ENCODE results near the gene FAM177A1. TPM values are rescaled to one million over a fixed set of nuclear protein-coding genes. Genes with fewer than 3 reads are reported as not detected.
"Not testable (repeated sequence)": the region's sequence is repeated elsewhere in the genome, so short reads cannot be mapped to it uniquely, and the experiment has no call there.

FAM177A1 gene
- total and polyA plus RNA-seq, 2 of the 13 experiments (the other 11 are each of a cell fraction or from before 2014, with no cell fraction given) = 72.9 to 119 TPM

DNA sequence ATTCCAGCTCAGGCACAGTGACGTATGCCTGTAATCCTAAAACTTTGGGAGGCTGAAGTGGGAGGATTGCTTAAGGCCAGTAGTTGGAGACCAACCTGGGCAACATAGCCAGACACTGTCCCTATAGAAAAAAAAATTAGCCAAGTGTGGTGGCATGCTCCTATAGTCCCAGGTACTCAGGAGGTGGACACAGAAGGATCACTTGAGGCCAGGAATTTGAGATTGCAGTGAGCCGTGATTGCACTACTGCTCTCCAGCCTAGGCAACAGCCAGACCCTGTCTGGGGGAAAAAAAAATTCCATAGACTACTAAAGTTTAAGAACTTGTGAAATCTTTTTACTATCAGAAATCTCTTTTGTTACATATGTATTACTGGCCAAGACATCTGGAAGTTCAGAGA lies 6.6 kb downstream of the FAM177A1 start:
- ATAC-seq (no peak), FAIRE-seq (no peak), DNase-seq (ENCODE audit: low spot score) (no peak)
- in situ Hi-C loops (cut with HindIII; ENCODE audit: extremely low pct_ligation_motif_present, low pct_unique_long_range_greater_than_20kb) (no loop called here), intact Hi-C loops (cut with micrococcal nuclease; ENCODE audit: unreplicated experiment) (no loop called here)
- Histone ChIP-seq H3K4me2 (ENCODE audit: low read depth, low read length) (no peak overlapping the region), H3K4me1 (ENCODE audit: insufficient read depth, low read length) (peaks cover 46% of the 10 kb centered on the region), H3K27me3 (ENCODE audit: control insufficient read depth in 1 of 2, insufficient read depth in 2 of 2, low read length in 2 of 2) (no peaks in the 10 kb centered on the region), H3K9ac (ENCODE audit: insufficient read depth, low read depth, low read length) (no peak overlapping the region), H3K9me3 (ENCODE audit: low read length) (no peaks in the 10 kb centered on the region), H3K36me3 (replicated peaks in 1 of 2; ENCODE audit: control insufficient read depth in 1 of 2, insufficient read depth in 2 of 2, low read length in 2 of 2) (peaks cover 8 to 27% of the 10 kb centered on the region in 2 experiments), H3K4me3 (replicated peaks in 1 of 3; ENCODE audit: insufficient read depth in 1 of 3, low read depth in 2 of 3, low read length in 3 of 3) (no peak overlapping the region), H3K27ac (ENCODE audit: extremely low read length, insufficient read depth, low read length) (no peak overlapping the region), H4K20me1 (ENCODE audit: insufficient read depth, low read length) (no peaks in the 10 kb centered on the region), H2AFZ (ENCODE audit: low read length) (no peak overlapping the region), H3K79me2 (ENCODE audit: insufficient read depth, low read length) (peaks cover 4% of the 10 kb centered on the region)
- TF ChIP-seq CREM (IDR thresholded peaks at IDR 0.05) = no peak
- TF ChIP-seq CREM (CRISPR knock-in tag; IDR thresholded peaks at IDR 0.05) = no peak
- no peak for TF ChIP-seq ZNF619 (CRISPR knock-in tag; IDR thresholded peaks at IDR 0.05)
- TF ChIP-seq RXRB (CRISPR knock-in tag; IDR thresholded peaks at IDR 0.05; ENCODE audit: borderline replicate concordance) = no peak
- no peak for TF ChIP-seq DNMT1 (CRISPR knock-in tag; IDR thresholded peaks at IDR 0.05)
- 0 out of 2 replicates have a peak, but pooled peaks have one; percentile 17 for TF ChIP-seq HHEX (CRISPR knock-in tag; IDR thresholded peaks at IDR 0.05)
- TF ChIP-seq, protein P1, sequence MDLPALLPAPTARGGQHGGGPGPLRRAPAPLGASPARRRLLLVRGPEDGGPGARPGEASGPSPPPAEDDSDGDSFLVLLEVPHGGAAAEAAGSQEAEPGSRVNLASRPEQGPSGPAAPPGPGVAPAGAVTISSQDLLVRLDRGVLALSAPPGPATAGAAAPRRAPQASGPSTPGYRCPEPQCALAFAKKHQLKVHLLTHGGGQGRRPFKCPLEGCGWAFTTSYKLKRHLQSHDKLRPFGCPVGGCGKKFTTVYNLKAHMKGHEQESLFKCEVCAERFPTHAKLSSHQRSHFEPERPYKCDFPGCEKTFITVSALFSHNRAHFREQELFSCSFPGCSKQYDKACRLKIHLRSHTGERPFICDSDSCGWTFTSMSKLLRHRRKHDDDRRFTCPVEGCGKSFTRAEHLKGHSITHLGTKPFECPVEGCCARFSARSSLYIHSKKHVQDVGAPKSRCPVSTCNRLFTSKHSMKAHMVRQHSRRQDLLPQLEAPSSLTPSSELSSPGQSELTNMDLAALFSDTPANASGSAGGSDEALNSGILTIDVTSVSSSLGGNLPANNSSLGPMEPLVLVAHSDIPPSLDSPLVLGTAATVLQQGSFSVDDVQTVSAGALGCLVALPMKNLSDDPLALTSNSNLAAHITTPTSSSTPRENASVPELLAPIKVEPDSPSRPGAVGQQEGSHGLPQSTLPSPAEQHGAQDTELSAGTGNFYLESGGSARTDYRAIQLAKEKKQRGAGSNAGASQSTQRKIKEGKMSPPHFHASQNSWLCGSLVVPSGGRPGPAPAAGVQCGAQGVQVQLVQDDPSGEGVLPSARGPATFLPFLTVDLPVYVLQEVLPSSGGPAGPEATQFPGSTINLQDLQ (CRISPR knock-in tag; IDR thresholded peaks at IDR 0.05) = no peak
- TF ChIP-seq ZSCAN9 (CRISPR knock-in tag; IDR thresholded peaks at IDR 0.05; ENCODE audit: borderline replicate concordance) = no peak
- TF ChIP-seq U2AF1 (optimal IDR thresholded peaks at IDR 0.05; ENCODE audit: low read depth, low read length) = no peak
- ChIA-PET CTCF (ENCODE audit: low intra/inter-chr PET ratio, low total read pairs) (no interaction called here), POLR2A (no interaction called here)
- WGBS (ENCODE audit: low lambda C conversion rate) = 52% methylated on average over 2 of the region's 2 CpGs
- no TSS peak for BruUV-seq (replicated peaks)

DNA sequence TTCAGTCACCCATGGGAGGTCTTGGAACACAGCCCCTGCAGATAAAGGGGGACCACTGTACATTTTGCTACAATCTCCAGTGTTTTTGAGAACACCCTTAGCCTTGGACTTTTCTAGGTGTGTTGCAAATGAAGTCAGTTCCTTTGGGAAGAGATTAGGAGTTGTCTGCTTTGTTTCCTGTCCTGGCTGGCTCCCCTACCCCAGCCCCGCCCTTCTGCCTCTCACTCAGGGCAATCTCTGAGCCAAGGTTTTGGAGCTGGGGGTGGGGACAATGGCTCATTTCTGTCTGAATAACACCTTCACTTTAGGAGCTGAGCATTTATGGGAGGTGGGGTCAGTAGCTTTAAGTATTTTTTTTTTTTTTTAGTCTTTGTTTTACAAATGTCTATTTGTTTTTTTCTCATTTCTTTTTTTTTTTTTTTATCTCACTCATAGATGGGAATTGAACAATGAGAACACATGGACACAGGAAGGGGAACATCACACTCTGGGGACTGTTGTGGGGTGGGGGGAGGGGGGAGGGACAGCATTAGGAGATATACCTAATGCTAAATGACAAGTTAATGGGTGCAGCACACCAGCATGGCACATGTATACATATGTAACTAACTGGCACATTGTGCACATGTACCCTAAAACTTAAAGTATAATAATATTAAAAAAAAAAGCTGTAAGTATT lies 15.2 kb downstream of the FAM177A1 start:
- in situ Hi-C loops (cut with HindIII; ENCODE audit: extremely low pct_ligation_motif_present, low pct_unique_long_range_greater_than_20kb); H3K4me2 ChIP-seq (ENCODE audit: low read depth, low read length); H3K4me3 ChIP-seq (replicated peaks in 1 of 3; ENCODE audit: insufficient read depth in 1 of 3, low read depth in 2 of 3, low read length in 3 of 3); intact Hi-C loops (cut with micrococcal nuclease; ENCODE audit: unreplicated experiment); H3K9me3 ChIP-seq (ENCODE audit: low read length); CTCF ChIA-PET (ENCODE audit: low intra/inter-chr PET ratio, low total read pairs); ATAC-seq; H3K9ac ChIP-seq (ENCODE audit: insufficient read depth, low read depth, low read length); H2AFZ ChIP-seq (ENCODE audit: low read length); H3K79me2 ChIP-seq (ENCODE audit: insufficient read depth, low read length); H4K20me1 ChIP-seq (ENCODE audit: insufficient read depth, low read length); DNase-seq (ENCODE audit: low spot score); H3K27ac ChIP-seq (ENCODE audit: extremely low read length, insufficient read depth, low read length); FAIRE-seq; H3K4me1 ChIP-seq (ENCODE audit: insufficient read depth, low read length); POLR2A ChIA-PET; H3K27me3 ChIP-seq (ENCODE audit: control insufficient read depth in 1 of 2, insufficient read depth in 2 of 2, low read length in 2 of 2): not testable (repeated sequence)
- peaks cover 13 to 32% of the 10 kb centered on the region in 2 experiments for H3K36me3 ChIP-seq (replicated peaks in 1 of 2; ENCODE audit: control insufficient read depth in 1 of 2, insufficient read depth in 2 of 2, low read length in 2 of 2)
- BruUV-seq (replicated peaks) = TSS peak; percentile 4
- WGBS (ENCODE audit: low lambda C conversion rate) = 96% methylated on average over 1 of the region's 1 CpG
